Fibroblast of gingiva (primary cell): ENCODE data around the gene AGPAT3.

ENCODE experiments used
- DNase-seq: peaks from one replicate; pipeline ENCODE4 v3.0.0-alpha.2; 2011; ENCODE audit warnings: low read depth

Gene AGPAT3

GRCh38 chr21:43907751-43908150 is 42.7 kb downstream of the AGPAT3 start:
- no peak for DNase-seq

DNA sequence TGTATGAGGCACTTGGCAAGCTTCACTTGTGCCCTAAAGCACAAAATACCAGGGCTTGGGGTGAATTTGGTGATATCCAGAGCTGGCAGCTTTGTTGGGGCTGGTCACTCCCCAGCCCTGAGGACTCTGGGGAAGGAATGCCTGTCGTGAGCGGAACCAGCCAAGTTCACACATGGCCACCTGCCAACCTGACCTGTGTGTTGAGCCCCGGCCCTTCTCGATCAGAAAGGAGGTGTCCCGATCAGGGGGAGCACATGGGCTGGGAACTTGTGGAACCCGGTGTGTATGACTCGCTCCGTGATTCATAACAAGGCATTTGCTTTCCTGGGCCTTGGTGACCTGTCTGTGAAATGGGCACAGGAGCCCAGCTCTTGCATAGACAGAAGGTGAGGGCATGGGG is 43.1 kb downstream of the AGPAT3 start:
- DNase-seq, result no peak

DNA sequence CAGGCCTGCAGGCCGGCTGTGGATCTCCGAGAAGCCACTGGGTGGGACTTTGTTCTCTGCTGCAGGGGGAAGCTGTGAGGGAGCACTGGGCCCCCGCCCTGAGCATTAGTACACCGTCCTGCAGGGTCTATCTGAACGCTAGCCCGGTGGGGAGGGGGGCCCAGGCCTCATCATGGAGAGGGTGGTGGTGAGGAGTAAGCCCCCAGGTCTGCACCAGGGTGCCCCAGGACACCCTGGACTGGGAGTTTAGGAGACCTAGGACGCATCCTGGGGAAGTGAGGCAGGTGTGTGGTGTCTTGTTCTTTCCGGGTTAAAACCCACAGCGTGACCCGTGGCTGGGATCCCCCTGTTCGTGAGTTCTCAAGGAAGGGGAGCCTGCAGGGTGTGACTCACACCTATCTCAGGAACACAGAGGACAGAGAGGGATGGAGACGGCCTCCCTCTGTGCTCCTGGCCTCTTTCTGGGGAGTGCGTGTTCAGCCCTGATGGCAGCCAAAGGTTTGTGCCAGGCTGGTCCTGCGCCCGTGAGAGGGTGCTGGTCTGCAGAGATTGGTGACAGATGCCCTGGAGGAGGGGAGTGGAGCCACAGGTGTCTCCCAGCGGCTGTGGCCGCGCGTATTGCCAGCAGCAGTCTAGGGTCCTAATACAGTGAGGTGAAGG is 44.8 kb downstream of the AGPAT3 start:
- DNase-seq, result no peak

GRCh38 chr21:43910460-43910859 is 45.4 kb downstream of the AGPAT3 start:
- no peak for DNase-seq

DNA sequence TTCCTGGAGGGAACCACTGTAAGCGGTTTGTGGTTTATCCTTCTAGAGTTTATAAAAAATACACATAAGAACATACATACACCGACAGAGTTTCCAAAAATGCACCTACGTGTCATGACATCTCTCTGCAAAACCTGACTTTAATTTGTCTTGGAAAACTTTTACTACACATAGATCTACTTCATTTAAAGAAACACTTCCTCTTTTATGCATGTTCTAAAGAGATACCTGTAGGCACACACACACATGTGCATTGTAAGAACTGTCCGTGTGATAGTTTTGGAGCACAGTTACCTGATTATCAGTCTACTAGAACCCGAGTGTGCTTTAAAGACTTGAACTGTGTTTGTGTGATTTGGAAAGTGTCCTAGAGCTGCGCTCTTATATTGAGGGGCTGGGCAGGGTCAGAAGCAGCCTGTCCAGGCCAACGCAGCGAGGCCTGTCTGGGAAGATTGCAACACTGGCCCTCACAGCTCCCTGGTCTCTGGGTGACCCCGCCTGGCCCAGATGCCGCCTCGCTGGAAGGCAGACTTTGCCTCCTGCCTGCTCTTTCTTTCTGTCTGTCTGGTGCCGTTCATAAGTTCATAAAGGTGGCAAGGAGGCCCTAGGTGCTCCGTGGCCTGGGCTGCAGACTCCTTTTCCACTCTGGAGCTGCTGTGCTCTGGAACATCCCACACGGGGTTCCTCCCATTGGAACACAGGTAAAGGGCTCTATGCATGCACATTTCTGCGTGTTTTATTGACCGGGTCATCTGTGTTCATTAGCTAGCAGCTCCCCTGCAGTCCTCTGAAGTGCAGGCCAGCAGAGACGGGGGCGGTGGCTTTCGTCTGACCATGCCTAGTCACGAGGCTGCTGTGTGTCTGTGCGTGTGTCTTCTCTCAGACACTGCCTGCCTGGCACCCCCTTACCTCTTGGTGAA is 46.3 kb downstream of the AGPAT3 start:
- no peak for DNase-seq

- DNase-seq, result no peak
These were observed 47.0 kb downstream of the AGPAT3 start for GRCh38 chr21:43911935-43912487.

DNA sequence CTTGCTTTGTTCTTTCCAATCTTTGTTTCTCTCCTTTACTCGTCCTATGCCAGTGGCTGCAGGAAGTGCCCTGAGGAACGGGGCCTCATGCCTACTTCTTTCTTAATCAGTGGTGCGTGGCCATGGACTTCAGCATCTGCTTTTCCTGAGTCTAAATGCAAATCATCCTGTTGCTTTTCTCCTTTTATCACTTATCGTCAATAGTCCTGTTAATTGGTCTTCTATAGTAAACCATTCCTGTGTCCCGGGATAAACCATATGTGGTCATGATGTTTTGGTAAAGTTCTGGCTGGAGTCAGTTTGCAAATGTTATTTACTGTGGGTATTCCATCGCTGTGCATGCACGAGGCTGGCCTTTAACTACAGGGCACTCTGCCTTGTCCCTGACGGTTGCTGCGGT is 47.5 kb downstream of the AGPAT3 start:
- no peak for DNase-seq

DNA sequence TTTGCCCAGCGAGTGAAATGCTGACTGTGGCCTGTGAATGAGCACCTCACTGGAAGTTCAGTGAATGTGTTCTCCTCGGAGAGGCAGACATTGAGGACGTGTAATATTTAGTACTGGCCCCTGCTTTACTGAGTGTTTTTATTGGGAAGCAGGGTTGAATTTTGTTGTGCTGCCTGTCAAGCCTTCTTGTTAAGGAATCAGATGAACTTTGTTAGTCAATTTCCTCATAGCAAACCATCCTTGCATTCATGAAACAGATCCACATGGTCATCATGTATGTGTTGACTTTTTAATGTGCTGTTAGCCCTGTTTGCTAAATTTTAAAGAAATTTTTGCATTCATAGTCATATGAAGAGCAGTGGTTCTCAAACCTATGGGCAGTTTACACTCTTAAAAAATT is 47.9 kb downstream of the AGPAT3 start:
- DNase-seq, result no peak

DNA sequence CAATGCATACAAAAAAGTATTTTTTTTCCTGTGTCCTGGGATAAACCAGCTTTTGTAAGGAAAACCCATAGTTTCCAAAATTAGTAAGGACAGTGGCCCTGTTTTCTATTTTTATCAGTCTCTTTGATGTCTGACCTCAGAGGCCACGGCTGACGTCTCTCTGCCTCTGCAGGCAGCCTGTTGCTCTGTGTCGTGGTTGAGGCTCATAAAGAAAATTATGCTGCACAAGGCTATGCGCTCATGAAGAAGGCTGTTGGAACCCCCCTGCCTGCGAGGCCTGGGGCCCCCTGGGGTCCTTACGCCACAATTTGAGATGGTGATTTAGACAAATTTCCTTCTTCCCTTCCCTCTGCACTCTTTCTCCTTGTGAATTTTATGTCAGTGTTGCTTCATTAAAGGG is 48.9 kb downstream of the AGPAT3 start:
- DNase-seq, result no peak

- DNase-seq, result no peak
These were observed 51.1 kb downstream of the AGPAT3 start for GRCh38 chr21:43916076-43916475.

- DNase-seq, result no peak
These were observed 51.9 kb downstream of the AGPAT3 start for GRCh38 chr21:43916691-43917514.

GRCh38 chr21:43917515-43918384 is 52.7 kb downstream of the AGPAT3 start:
- no peak for DNase-seq

- DNase-seq, result no peak
These were observed 53.4 kb downstream of the AGPAT3 start for GRCh38 chr21:43918385-43918947.

- DNase-seq, result no peak
These were observed 54.3 kb downstream of the AGPAT3 start for GRCh38 chr21:43919283-43919682.

- DNase-seq, result no peak
These were observed 55.1 kb downstream of the AGPAT3 start for GRCh38 chr21:43919871-43920801.

DNA sequence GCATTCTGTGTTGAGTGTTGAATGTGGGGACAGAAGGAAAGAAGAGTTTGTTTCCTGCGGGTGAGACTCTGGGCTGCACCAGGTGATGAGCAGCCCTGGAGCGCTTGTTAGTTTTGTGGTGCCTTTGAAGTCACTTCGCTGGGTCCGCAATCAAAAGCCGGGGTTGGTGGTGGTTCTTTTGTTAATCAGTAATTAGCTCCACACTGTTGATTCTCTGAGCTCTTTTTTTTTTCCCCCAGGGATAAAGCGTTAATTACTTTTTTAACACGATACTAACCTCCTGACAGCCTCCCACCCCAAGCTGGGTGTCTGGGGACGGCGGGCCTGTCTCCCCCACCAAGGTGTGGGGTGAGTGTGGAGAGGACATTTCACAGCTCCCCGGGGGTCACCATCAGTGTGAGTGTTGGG is 56.6 kb downstream of the AGPAT3 start:
- DNase-seq, result no peak

DNA sequence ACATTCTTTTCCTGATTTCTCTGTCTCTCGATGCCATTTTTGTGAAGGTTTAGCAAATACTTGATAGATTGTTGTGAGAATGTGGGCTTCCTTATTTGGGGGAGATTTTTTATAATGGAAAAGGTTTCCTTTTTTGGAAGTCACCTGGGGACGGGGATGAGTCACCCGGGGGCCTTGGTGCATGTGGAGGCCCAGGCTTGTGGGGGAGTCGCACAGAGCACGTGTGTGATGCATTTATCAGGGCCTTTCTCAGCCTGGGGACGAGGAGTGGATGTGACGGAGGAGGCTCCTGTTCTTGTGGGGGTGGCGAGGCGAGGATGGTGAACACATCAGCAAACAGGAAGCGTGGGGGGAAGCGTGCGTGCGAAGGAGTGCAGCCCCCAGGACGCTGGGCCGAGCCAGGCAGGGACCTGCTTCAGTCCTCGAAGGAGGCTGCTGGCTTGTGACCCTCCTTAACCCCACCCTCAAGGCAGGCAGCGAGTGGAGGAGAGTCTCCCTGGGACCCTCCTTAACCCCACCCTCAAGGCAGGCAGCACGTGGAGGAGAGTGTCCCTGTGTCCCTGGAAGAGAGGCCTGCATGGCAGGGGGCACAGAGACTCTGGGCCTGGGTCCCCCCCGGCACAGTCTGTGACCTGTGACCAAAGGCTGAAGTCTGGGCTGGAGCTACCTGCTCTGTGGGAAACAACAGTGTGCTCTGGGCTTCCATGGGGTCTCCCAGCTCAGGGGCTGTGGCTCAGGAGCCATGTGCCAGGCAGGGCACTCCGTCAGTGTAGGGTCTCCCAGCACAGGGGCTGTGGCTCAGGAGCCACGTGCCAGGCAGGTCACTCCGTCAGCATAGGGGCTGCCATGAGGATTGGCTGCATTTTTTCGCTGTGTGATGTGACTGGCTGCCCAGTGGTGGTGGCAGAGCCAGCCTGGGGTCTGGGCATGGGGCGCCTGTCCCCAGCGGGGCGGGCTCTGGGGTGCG is 57.2 kb downstream of the AGPAT3 start:
- no peak for DNase-seq

- DNase-seq, result no peak
These were observed 57.9 kb downstream of the AGPAT3 start for GRCh38 chr21:43922949-43923348.

DNA sequence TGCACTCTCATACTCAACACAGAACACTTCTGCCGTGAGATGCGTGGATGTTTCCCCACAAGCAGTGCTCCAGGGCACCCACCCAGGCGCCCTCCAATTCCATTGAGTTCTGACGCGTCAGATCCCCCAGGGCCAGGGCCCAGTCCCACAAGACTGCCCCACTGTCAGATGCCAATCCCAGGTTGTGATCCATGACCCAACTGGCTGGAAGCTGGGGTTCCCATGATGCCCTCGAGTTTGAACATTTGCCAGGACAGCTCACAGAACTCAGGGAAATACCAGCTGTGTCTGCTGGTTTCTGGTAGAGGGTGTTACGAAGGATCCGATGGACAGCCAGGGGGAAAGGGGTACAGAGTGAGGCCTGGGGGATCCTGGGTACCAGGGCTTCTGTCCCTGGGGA is 58.4 kb downstream of the AGPAT3 start:
- DNase-seq, result peak; percentile 54
